ENCODE results near the gene FAM47C.
"Not testable (repeated sequence)": the region's sequence is repeated elsewhere in the genome, so short reads cannot be mapped to it uniquely, and the experiment has no call there.

The FAM47C gene

GRCh38 chrX:37008182-37008581 is at the start of gene FAM47C:
TSS of gene FAM47C (plus strand) at chrX:37008366. CDS start at chrX:37008411, 45 bp downstream.
- not testable (repeated sequence) for DNase-seq

- no peak for DNase-seq
These were observed 46.6 kb upstream of the FAM47C start for GRCh38 chrX:36961590-36961989.

- DNase-seq: no peak
These were observed 44.9 kb upstream of the FAM47C start for GRCh38 chrX:36963069-36963808.

GRCh38 chrX:36963852-36964251 is 44.3 kb upstream of the FAM47C start:
- no peak for DNase-seq

- no peak for DNase-seq
These were observed 34.6 kb upstream of the FAM47C start for GRCh38 chrX:36973575-36973974.

GRCh38 chrX:36974911-36975310 is 33.3 kb upstream of the FAM47C start:
- DNase-seq: no peak

GRCh38 chrX:36978886-36979285 is 29.3 kb upstream of the FAM47C start:
- no peak for DNase-seq

- DNase-seq: no peak
These were observed 24.3 kb upstream of the FAM47C start for GRCh38 chrX:36983831-36984230.

- not testable (repeated sequence) for DNase-seq
These were observed 22.6 kb upstream of the FAM47C start for GRCh38 chrX:36985416-36986209.

GRCh38 chrX:36986231-36986630 is 21.9 kb upstream of the FAM47C start:
- DNase-seq: no peak

- not testable (repeated sequence) for DNase-seq
These were observed 21.0 kb upstream of the FAM47C start for GRCh38 chrX:36987212-36987611.

- DNase-seq: no peak
These were observed 8.0 kb upstream of the FAM47C start for GRCh38 chrX:37000140-37000539.

GRCh38 chrX:37010496-37010895 is 2.3 kb downstream of the FAM47C start:
- DNase-seq: no peak

- DNase-seq: not testable (repeated sequence)
These were observed 26.1 kb downstream of the FAM47C start for GRCh38 chrX:37034260-37034659.

GRCh38 chrX:37036674-37037220 is 28.6 kb downstream of the FAM47C start:
- not testable (repeated sequence) for DNase-seq

- not testable (repeated sequence) for DNase-seq
These were observed 30.6 kb downstream of the FAM47C start for GRCh38 chrX:37038814-37039213.

- DNase-seq: not testable (repeated sequence)
These were observed 35.1 kb downstream of the FAM47C start for GRCh38 chrX:37042956-37043885.

- DNase-seq: no peak
These were observed 39.6 kb downstream of the FAM47C start for GRCh38 chrX:37047776-37048175.

- DNase-seq: not testable (repeated sequence)
These were observed 49.4 kb downstream of the FAM47C start for GRCh38 chrX:37057572-37057971.

- no peak for DNase-seq
These were observed 52.8 kb downstream of the FAM47C start for GRCh38 chrX:37060999-37061398.
